Measurements from ENCODE around the gene UNC5C. TPM values are rescaled to one million over a fixed set of nuclear protein-coding genes. Genes with fewer than 3 reads are reported as not detected.
"Not testable (repeated sequence)": the region's sequence is repeated elsewhere in the genome, so short reads cannot be mapped to it uniquely, and the experiment has no call there.

The UNC5C gene
- total RNA-seq, 2 experiments from 2014 or later = not detected

DNA sequence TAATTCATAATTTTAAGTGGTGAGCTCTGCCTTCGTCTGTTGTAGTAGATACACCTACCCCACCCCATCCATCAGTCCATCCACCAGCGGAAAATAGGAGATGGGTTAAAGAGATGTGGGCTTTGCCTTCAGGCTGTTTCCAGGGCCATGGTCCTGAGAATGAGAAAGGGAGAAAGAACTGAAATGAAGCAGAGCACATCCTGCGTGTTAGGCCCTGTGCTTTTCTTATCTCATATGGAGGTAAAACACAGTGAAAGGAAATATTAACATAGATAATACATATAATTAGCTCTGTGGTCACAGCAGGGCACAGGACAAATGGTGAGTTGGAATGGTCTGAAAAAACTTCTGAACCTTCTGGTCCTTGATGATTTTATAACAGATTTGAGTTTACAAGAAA is 397.5 kb downstream of the UNC5C start:
- Histone ChIP-seq H4K20me1 (ENCODE audit: insufficient read depth, low read length) (no peaks in the 10 kb centered on the region), H3K9me2 (ENCODE audit: insufficient read depth, low read length) (no peaks in the 10 kb centered on the region), H3K27ac (ENCODE audit: low read depth, low read length, poor library complexity, severe bottlenecking) (no peak overlapping the region), H3K4me1 (ENCODE audit: insufficient read depth, low read length, poor library complexity, severe bottlenecking) (no peaks in the 10 kb centered on the region), H3K79me2 (ENCODE audit: insufficient read depth, low read depth, low read length) (no peaks in the 10 kb centered on the region), H3K36me3 (ENCODE audit: insufficient read depth, low read length) (no peaks in the 10 kb centered on the region), H3K4me3 (ENCODE audit: low read depth, low read length, poor library complexity, severe bottlenecking) (no peak overlapping the region), H3K4me2 (ENCODE audit: low read length) (no peak overlapping the region), H2AFZ (ENCODE audit: low read length) (no peak overlapping the region), H3K9me3 (ENCODE audit: low read length) (no peaks in the 10 kb centered on the region)
- intact Hi-C loops (cut with micrococcal nuclease; ENCODE audit: unreplicated experiment) = no loop called here
- ChIA-PET CTCF (ENCODE audit: unreplicated experiment) (no interaction called here), POLR2A (interaction anchor here (0.7 kb wide), 1 partner anchor 1167 kb away, joined by 3 read pairs; no protein-coding TSS in a partner anchor)
- no peak for DNase-seq (ENCODE audit: low spot score)
- no peak for TF ChIP-seq EZH2phosphoT487 (IDR thresholded peaks at IDR 0.05; ENCODE audit: borderline replicate concordance, low read depth, low read length)
- TF ChIP-seq, protein P1, sequence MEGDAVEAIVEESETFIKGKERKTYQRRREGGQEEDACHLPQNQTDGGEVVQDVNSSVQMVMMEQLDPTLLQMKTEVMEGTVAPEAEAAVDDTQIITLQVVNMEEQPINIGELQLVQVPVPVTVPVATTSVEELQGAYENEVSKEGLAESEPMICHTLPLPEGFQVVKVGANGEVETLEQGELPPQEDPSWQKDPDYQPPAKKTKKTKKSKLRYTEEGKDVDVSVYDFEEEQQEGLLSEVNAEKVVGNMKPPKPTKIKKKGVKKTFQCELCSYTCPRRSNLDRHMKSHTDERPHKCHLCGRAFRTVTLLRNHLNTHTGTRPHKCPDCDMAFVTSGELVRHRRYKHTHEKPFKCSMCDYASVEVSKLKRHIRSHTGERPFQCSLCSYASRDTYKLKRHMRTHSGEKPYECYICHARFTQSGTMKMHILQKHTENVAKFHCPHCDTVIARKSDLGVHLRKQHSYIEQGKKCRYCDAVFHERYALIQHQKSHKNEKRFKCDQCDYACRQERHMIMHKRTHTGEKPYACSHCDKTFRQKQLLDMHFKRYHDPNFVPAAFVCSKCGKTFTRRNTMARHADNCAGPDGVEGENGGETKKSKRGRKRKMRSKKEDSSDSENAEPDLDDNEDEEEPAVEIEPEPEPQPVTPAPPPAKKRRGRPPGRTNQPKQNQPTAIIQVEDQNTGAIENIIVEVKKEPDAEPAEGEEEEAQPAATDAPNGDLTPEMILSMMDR (conservative IDR thresholded peaks at IDR 0.05; ENCODE audit: low read length) = no peak
- BruUV-seq (replicated peaks) = no TSS peak

DNA sequence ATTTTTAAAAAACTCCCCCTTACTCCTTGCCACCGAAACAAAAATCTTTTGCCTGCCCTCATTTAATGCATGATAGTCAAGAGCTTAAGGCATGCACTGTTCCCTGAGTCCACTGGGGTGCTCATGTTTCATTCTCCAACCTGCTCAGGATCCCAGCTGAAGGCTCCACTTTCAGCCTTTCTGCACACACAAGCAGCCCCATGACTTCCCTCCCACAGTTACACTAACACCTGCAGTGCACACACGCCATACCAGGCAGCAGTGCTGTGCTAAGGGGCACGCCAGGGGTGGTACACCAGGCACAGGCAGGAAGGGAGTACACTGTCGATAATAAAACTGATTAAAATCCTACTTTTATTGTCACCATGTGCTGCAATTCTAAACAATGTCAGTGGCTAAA is 405.8 kb downstream of the UNC5C start:
- H3K27ac ChIP-seq (ENCODE audit: low read depth, low read length, poor library complexity, severe bottlenecking) = no peak overlapping the region
- no peak for DNase-seq (ENCODE audit: low spot score)
- ChIA-PET CTCF (ENCODE audit: unreplicated experiment) (no interaction called here), POLR2A (no interaction called here)
- H3K79me2 ChIP-seq (ENCODE audit: insufficient read depth, low read depth, low read length) = no peaks in the 10 kb centered on the region
- no peak overlapping the region for H3K4me2 ChIP-seq (ENCODE audit: low read length)
- TF ChIP-seq, protein P1 (conservative IDR thresholded peaks at IDR 0.05; ENCODE audit: low read length) = no peak
- TF ChIP-seq EZH2phosphoT487 (IDR thresholded peaks at IDR 0.05; ENCODE audit: borderline replicate concordance, low read depth, low read length) = no peak
- H4K20me1 ChIP-seq (ENCODE audit: insufficient read depth, low read length) = no peaks in the 10 kb centered on the region
- no peaks in the 10 kb centered on the region for H3K9me2 ChIP-seq (ENCODE audit: insufficient read depth, low read length)
- H2AFZ ChIP-seq (ENCODE audit: low read length) = no peak overlapping the region
- H3K36me3 ChIP-seq (ENCODE audit: insufficient read depth, low read length) = no peaks in the 10 kb centered on the region
- no TSS peak for BruUV-seq (replicated peaks)
- H3K4me3 ChIP-seq (ENCODE audit: low read depth, low read length, poor library complexity, severe bottlenecking) = no peak overlapping the region
- intact Hi-C loops (cut with micrococcal nuclease; ENCODE audit: unreplicated experiment) = no loop called here
- no peaks in the 10 kb centered on the region for H3K9me3 ChIP-seq (ENCODE audit: low read length)
- no peaks in the 10 kb centered on the region for H3K4me1 ChIP-seq (ENCODE audit: insufficient read depth, low read length, poor library complexity, severe bottlenecking)

DNA sequence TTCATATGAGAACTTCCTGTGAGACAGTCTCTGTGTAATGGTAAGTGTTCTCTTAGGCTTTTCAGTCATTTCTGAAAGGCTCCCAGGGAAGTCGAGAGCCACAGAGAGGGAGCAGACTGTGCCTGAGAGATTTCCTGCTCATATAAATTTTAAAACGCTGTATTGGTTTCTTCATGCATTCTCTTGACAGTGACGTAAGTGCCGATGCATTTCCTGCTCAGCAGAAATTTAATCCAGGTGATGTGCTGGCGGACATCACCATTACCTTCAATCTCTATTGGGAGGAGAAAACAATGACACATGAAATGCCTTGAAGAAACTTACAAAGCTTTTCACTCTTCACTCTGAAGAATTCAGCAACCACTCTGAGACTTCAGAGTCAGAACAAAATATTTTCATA is 407.4 kb downstream of the UNC5C start:
- BruUV-seq (replicated peaks) = no TSS peak
- no peak for TF ChIP-seq EZH2phosphoT487 (IDR thresholded peaks at IDR 0.05; ENCODE audit: borderline replicate concordance, low read depth, low read length)
- TF ChIP-seq, protein P1 (conservative IDR thresholded peaks at IDR 0.05; ENCODE audit: low read length) = no peak
- ChIA-PET CTCF (ENCODE audit: unreplicated experiment) (no interaction called here), POLR2A (no interaction called here)
- Histone ChIP-seq H3K4me1 (ENCODE audit: insufficient read depth, low read length, poor library complexity, severe bottlenecking) (no peaks in the 10 kb centered on the region), H3K9me3 (ENCODE audit: low read length) (no peaks in the 10 kb centered on the region), H3K4me2 (ENCODE audit: low read length) (no peak overlapping the region), H4K20me1 (ENCODE audit: insufficient read depth, low read length) (no peaks in the 10 kb centered on the region), H3K9me2 (ENCODE audit: insufficient read depth, low read length) (no peaks in the 10 kb centered on the region), H3K36me3 (ENCODE audit: insufficient read depth, low read length) (no peaks in the 10 kb centered on the region), H3K27ac (ENCODE audit: low read depth, low read length, poor library complexity, severe bottlenecking) (no peak overlapping the region), H2AFZ (ENCODE audit: low read length) (no peak overlapping the region), H3K4me3 (ENCODE audit: low read depth, low read length, poor library complexity, severe bottlenecking) (no peak overlapping the region), H3K79me2 (ENCODE audit: insufficient read depth, low read depth, low read length) (no peaks in the 10 kb centered on the region)
- no peak for DNase-seq (ENCODE audit: low spot score)
- intact Hi-C loops (cut with micrococcal nuclease; ENCODE audit: unreplicated experiment) = no loop called here

DNA sequence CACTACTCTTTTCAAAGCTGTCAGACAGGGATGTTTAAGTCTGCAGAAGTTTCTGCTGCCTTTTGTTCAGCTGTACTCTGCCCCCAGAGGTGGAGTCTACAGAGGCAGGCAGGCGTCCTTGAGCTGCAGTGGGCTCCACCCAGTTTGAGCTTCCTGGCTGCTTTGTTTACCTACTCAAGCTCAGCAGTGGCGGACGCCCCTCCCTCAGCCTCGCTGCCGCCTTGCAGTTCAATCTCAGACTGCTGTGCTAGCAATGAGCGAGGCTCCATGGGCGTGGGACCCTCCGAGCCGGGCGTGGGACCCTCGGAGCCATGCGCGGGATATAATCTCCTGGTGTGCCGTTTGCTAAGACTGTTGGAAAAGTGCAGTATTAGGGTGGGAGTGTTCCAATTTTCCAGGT is 409.3 kb downstream of the UNC5C start:
- H3K79me2 ChIP-seq (ENCODE audit: insufficient read depth, low read depth, low read length); H3K27ac ChIP-seq (ENCODE audit: low read depth, low read length, poor library complexity, severe bottlenecking); DNase-seq (ENCODE audit: low spot score); H3K9me3 ChIP-seq (ENCODE audit: low read length); H3K4me3 ChIP-seq (ENCODE audit: low read depth, low read length, poor library complexity, severe bottlenecking); H2AFZ ChIP-seq (ENCODE audit: low read length); BruUV-seq (replicated peaks); H3K4me1 ChIP-seq (ENCODE audit: insufficient read depth, low read length, poor library complexity, severe bottlenecking); POLR2A ChIA-PET; H4K20me1 ChIP-seq (ENCODE audit: insufficient read depth, low read length); intact Hi-C loops (cut with micrococcal nuclease; ENCODE audit: unreplicated experiment); CTCF ChIA-PET (ENCODE audit: unreplicated experiment); H3K36me3 ChIP-seq (ENCODE audit: insufficient read depth, low read length); H3K9me2 ChIP-seq (ENCODE audit: insufficient read depth, low read length); H3K4me2 ChIP-seq (ENCODE audit: low read length): not testable (repeated sequence)

DNA sequence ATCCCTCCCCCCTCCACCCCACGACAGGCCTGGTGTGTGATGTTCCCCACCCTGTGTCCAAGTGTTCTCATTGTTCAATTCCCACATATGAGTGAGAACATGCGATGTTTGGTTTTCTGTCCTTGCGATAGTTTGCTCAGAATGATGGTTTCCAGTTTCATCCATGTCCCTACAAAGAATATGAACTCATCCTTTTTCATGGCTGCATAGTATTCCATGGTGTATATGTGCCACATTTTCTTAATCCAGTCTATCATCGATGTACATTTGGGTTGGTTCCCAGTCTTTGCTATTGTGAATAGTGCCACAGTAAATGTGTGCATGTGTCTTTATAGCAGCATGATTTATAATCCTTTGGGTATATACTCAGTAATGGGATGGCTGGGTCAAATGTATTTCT is 414.8 kb downstream of the UNC5C start:
- CTCF ChIA-PET (ENCODE audit: unreplicated experiment); DNase-seq (ENCODE audit: low spot score); H3K9me3 ChIP-seq (ENCODE audit: low read length); H2AFZ ChIP-seq (ENCODE audit: low read length); H3K36me3 ChIP-seq (ENCODE audit: insufficient read depth, low read length); H3K27ac ChIP-seq (ENCODE audit: low read depth, low read length, poor library complexity, severe bottlenecking); H3K9me2 ChIP-seq (ENCODE audit: insufficient read depth, low read length); H3K4me1 ChIP-seq (ENCODE audit: insufficient read depth, low read length, poor library complexity, severe bottlenecking); POLR2A ChIA-PET; H3K4me3 ChIP-seq (ENCODE audit: low read depth, low read length, poor library complexity, severe bottlenecking); BruUV-seq (replicated peaks); H4K20me1 ChIP-seq (ENCODE audit: insufficient read depth, low read length); H3K4me2 ChIP-seq (ENCODE audit: low read length); intact Hi-C loops (cut with micrococcal nuclease; ENCODE audit: unreplicated experiment); H3K79me2 ChIP-seq (ENCODE audit: insufficient read depth, low read depth, low read length): not testable (repeated sequence)
